ENCODE data around the gene SLC38A7. TPM values are rescaled to one million over a fixed set of nuclear protein-coding genes. Genes with fewer than 3 reads are reported as not detected.

Gene SLC38A7
- total RNA-seq, 2 donors from 2014 or later, result 10.1 to 14.9 TPM

- no peaks in the 10 kb centered on the region for H3K27me3 ChIP-seq
- TF ChIP-seq CTCF (IDR thresholded peaks at IDR 0.05), result no peak
- H3K27ac ChIP-seq, result no peak overlapping the region
- H3K4me3 ChIP-seq, result no peak overlapping the region
- peaks cover 0 to 47% of the 10 kb centered on the region in 2 donors for H3K4me1 ChIP-seq
- no peak for DNase-seq (ENCODE audit: low spot score)
- H3K36me3 ChIP-seq, result no peaks in the 10 kb centered on the region
- H3K9me3 ChIP-seq, result no peaks in the 10 kb centered on the region
Observed at GRCh38 chr16:58730724-58731370, 46.3 kb upstream of the SLC38A7 start.

GRCh38 chr16:58727796-58728568 is 43.4 kb upstream of the SLC38A7 start:
- Histone ChIP-seq H3K36me3 (peaks cover 7% of the 10 kb centered on the region), H3K4me1 (peaks cover 0 to 35% of the 10 kb centered on the region in 2 donors), H3K27me3 (no peaks in the 10 kb centered on the region), H3K4me3 (no peak overlapping the region), H3K27ac (peak overlapping the region; percentile 64 to 75), H3K9me3 (no peaks in the 10 kb centered on the region)
- DNase-seq (ENCODE audit: low spot score), result no peak
- no peak for TF ChIP-seq CTCF (IDR thresholded peaks at IDR 0.05)

- Histone ChIP-seq H3K27ac (peak overlapping the region in 1 of 2 donors; percentile 42), H3K36me3 (peaks cover 14% of the 10 kb centered on the region), H3K4me1 (peaks cover 0 to 27% of the 10 kb centered on the region in 2 donors), H3K27me3 (no peaks in the 10 kb centered on the region), H3K4me3 (no peak overlapping the region), H3K9me3 (no peaks in the 10 kb centered on the region)
- TF ChIP-seq CTCF (IDR thresholded peaks at IDR 0.05), result no peak
- no peak for DNase-seq (ENCODE audit: low spot score)
Observed at GRCh38 chr16:58727028-58727781, 42.6 kb upstream of the SLC38A7 start.

- Histone ChIP-seq H3K27ac (no peak overlapping the region), H3K4me1 (peaks cover 0 to 6% of the 10 kb centered on the region in 2 donors), H3K9me3 (no peaks in the 10 kb centered on the region), H3K36me3 (peaks cover 53% of the 10 kb centered on the region), H3K4me3 (no peak overlapping the region), H3K27me3 (no peaks in the 10 kb centered on the region)
- no peak for TF ChIP-seq CTCF (IDR thresholded peaks at IDR 0.05)
- DNase-seq (ENCODE audit: low spot score), result no peak
Observed at GRCh38 chr16:58723109-58723508, 38.5 kb upstream of the SLC38A7 start.

- peaks cover 98% of the 10 kb centered on the region for H3K36me3 ChIP-seq
- no peak for DNase-seq (ENCODE audit: low spot score)
Observed at GRCh38 chr16:58717994-58718393, 33.4 kb upstream of the SLC38A7 start.

More at GRCh38 chr16:58717994-58718393, 33.4 kb upstream of the SLC38A7 start:
- Histone ChIP-seq H3K4me3 (no peak overlapping the region), H3K27ac (no peak overlapping the region), H3K4me1 (no peaks in the 10 kb centered on the region), H3K9me3 (no peaks in the 10 kb centered on the region), H3K27me3 (no peaks in the 10 kb centered on the region)
- TF ChIP-seq CTCF (IDR thresholded peaks at IDR 0.05), result no peak

Measured in right atrium auricular region (tissue), 2 donors.